ENCODE data around the gene GULP1.

DNA sequence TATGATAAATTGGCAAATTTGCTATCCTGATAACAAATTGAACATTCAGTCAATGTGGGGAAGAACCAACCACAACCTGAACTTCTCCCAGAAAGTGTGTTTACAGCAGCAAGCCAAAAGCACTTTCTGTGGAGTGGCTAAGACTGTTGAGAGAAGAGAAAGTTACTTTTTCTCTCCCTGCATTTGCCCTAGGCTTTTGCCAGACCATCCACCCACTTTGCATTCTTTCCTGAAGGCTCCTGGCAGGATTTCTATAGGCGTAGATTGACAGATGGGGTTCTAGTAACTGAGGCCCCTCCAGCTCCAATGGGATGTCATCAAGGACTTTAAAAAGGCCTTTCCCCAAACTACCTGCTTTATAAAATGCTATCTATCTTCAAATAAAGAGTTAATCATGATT is 215.2 kb downstream of the GULP1 start:
- TF ChIP-seq, protein P1, sequence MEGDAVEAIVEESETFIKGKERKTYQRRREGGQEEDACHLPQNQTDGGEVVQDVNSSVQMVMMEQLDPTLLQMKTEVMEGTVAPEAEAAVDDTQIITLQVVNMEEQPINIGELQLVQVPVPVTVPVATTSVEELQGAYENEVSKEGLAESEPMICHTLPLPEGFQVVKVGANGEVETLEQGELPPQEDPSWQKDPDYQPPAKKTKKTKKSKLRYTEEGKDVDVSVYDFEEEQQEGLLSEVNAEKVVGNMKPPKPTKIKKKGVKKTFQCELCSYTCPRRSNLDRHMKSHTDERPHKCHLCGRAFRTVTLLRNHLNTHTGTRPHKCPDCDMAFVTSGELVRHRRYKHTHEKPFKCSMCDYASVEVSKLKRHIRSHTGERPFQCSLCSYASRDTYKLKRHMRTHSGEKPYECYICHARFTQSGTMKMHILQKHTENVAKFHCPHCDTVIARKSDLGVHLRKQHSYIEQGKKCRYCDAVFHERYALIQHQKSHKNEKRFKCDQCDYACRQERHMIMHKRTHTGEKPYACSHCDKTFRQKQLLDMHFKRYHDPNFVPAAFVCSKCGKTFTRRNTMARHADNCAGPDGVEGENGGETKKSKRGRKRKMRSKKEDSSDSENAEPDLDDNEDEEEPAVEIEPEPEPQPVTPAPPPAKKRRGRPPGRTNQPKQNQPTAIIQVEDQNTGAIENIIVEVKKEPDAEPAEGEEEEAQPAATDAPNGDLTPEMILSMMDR (IDR thresholded peaks at IDR 0.05), result no peak
- no peak for TF ChIP-seq POLR2A (IDR thresholded peaks at IDR 0.05)

Measured in testis (tissue), 2 donors.